HG03520 (cell line): Measurements from ENCODE around the gene RPS5.
A peak's percentile ranks its signal among the peaks of the same experiment; 100 is the strongest.
"Not testable (repeated sequence)": the region's sequence is repeated elsewhere in the genome, so short reads cannot be mapped to it uniquely, and the experiment has no call there.

Experiments used
- ATAC-seq: cut with Tn5 transposase; IDR thresholded peaks from one replicate; pipeline ENCODE4 v1.9.1; 2021; ENCODE audit warnings: mild to moderate bottlenecking, moderate library complexity; ENCODE audit not compliant: unreplicated experiment

The RPS5 gene

DNA sequence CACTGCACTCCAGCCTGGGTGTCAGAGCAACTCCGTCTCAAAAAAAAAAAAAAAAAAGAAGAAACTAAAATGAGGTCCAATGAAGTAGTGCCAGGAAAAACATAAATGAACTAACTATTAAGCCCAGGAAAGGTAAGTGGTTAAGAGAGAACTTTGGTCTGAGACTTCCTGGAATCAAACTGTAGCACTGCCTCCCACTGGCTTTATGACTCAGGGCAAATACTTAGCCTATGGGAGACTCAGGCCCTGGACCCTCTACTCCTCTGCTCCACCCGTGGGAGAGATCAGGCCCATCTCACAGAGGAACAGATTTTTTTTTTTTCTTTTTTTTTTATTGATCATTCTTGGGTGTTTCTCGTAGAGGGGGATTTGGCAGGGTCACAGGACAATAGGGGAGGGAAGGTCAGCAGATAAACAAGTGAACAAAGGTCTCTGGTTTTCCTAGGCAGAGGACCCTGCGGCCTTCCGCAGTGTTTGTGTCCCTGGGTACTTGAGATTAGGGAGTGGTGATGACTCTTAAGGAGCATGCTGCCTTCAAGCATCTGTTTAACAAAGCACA, 16.9 kb downstream of the RPS5 start:
- not testable (repeated sequence) for ATAC-seq

GRCh38 chr19:58406818-58407657, 20.0 kb downstream of the RPS5 start:
- ATAC-seq, result no peak

DNA sequence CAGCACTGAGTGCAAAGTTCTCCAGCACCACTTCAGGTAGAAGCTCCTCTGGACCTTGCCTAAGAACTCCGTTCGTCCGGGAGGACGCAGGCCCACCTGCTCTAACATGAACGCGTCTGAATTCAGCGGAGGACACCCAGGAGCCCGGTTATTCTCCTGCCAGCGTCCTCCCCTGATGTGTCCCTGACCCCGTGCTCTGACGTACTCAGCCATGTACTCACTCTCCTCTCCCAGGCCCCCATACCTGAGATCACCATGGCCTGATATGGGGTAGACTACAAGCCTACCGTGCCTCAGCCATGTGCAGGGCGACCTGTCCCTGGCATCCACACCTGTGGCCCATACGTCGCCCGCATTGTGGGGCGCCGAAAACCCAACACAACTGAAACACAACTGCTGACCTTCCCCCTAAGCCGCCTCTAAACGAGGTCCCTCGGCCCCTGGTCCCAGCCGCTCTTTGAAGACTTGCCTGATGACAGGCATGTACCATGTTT, 20.6 kb downstream of the RPS5 start:
- no peak for ATAC-seq

DNA sequence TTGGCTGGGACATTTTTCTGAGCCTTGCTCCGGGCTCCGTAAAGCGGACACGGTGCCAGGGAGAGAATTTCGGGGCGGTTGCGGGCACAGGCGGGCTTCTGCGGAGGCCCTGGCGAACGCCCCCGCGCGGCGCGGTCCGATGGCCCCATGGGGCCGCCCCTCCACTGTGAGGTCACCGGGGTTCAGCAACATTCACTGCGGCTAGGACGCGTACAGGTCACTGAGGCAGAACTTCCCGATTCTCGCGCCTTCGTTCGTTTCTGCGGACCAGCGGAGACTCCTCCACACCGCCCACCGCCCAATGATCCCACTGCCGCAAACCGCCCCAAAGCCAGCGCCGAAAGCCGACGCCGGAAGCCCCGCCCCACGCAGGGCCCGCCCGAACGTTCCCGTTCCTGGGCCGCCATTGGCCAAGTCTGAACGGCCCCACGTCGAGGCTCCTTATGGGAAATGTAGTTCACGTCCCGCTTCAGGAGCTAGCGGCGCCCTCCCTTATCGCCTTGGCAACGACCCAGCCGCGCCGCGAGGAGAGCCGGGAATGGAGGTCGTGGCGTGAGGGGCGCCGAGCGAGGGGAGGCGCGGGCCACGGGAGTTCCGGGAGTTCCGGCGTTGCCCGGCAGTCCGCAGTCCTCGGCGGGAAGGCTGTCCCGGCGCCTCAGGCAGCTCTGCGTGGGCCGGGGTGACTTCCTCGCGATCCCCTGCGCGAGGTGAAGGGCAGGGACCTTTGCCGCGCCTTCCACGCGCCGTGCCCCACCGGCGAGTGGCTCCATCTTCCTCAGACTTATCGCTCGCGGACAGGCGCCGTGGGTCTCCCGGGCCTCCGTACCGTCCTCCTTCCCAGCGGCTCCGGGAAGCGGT, 21.3 kb downstream of the RPS5 start, which contains the start of gene ZNF584:
Gene ZNF584, plus strand, starts transcription at position 498 of the 858 bp plus-strand sequence. CDS start 499 bp downstream, outside the sequence.
- peak; percentile 82 for ATAC-seq

DNA sequence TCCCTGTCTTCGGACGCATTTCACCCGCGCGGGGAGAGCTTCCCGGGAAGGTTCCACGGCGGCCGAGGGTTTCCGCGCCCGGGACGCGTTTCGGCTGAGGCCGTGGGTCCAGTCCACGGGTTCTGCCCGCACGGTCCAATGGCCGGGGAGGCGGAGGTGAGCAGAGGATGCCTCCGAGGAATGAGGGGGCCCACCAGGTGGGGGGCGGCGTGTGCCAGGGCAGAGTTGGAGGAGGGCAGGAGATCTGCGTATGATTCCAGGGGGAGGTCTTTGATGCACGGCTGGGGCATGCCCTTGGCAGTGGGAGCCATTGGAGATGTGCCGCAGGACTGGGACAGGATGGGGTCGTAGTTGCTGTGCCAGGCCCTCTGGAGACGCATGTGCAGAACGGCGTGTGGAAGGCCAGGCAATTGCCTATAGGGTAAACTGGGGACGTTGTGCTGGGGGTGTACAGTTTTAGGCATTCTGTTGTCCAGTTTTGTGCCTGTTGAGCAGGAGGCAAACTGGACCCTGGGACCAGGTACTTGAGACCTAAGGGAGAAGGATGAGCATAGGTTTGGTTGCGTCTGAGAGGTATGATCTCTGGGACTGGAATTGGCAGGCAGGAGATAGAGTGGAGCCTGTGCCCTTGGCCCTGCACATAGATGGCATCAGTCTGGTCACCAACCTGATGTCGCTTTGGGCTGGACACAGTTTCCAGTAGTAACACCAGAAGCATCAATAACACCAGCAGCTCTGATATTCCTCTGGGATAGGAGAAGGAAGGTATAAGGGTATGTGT, 22.1 kb downstream of the RPS5 start:
- peak; percentile 9 for ATAC-seq

- ATAC-seq, result no peak
Observed at GRCh38 chr19:58416604-58417003, 29.5 kb downstream of the RPS5 start.

DNA sequence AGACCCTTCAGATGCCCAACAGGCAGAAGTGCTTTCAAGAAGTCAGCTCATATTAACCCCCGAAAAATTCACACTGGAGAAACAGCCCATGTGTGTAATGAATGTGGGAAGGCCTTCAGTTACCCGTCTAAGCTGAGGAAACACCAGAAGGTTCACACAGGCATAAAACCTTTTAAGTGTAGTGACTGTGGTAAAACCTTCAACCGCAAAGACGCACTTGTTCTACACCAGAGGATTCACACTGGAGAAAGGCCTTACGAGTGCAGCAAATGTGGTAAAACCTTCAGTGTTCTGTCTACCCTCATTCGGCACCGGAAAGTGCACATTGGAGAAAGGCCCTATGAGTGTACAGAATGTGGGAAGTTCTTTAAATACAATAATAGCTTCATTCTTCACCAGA, 30.0 kb downstream of the RPS5 start:
- ATAC-seq, result no peak

DNA sequence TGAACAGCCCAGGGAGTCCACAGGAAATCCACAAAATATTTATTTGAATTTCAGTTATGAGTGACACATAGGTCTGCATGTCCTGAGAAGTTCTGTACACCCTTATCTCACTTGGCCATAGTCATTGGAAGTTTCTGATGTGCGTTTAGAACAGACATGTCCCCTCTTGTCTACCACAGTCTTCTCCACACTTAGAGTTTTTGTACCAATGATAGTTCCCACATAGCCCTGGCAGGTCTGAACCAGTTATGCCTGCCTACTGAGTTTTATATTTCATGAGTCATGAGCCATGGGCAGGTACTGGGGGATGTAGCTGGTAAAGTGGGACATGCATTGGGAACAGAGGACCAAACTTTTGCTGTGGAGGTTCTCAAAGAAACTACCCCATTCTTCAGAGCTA, 41.5 kb downstream of the RPS5 start:
- ATAC-seq, result no peak

GRCh38 chr19:58429745-58430144, 42.7 kb downstream of the RPS5 start:
- ATAC-seq, result no peak

GRCh38 chr19:58434217-58434616, 47.1 kb downstream of the RPS5 start:
- no peak for ATAC-seq

- peak; percentile 90 for ATAC-seq
Observed at GRCh38 chr19:58439576-58440554, 52.8 kb downstream of the RPS5 start, which contains the start of gene ZNF132. ZNF132 (minus strand) TSS chr19:58440153; CDS start chr19:58439821, 332 bp downstream.

GRCh38 chr19:58440556-58440955, 53.5 kb downstream of the RPS5 start:
- ATAC-seq, result no peak

DNA sequence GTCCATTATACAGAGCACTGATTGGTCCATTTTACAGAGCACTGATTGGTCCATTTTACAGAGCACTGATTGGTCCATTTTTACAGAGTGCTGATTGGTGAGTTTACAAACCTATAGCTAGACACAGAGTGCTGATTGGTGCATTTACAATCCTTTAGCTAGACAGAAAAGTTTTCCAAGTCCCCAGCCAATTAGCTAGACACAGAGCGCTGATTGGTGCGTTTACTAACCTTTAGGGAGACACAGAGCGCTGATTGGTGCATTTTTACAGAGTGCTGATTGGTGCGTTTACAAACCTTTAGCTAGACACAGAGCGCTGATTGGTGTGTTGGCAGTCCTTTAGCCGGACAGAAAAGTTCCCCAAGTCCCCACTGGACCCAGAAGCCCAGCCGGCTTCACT, 55.9 kb downstream of the RPS5 start:
- not testable (repeated sequence) for ATAC-seq
